HG02588 (cell line): ENCODE results near the gene TMEM272.
A peak's percentile ranks its signal among the peaks of the same experiment; 100 is the strongest.

Experiments used
- ATAC-seq: cut with Tn5 transposase; IDR thresholded peaks from one replicate; pipeline ENCODE4 v1.9.1; 2021; ENCODE audit warnings: mild to moderate bottlenecking, moderate library complexity; ENCODE audit not compliant: unreplicated experiment

The TMEM272 gene

DNA sequence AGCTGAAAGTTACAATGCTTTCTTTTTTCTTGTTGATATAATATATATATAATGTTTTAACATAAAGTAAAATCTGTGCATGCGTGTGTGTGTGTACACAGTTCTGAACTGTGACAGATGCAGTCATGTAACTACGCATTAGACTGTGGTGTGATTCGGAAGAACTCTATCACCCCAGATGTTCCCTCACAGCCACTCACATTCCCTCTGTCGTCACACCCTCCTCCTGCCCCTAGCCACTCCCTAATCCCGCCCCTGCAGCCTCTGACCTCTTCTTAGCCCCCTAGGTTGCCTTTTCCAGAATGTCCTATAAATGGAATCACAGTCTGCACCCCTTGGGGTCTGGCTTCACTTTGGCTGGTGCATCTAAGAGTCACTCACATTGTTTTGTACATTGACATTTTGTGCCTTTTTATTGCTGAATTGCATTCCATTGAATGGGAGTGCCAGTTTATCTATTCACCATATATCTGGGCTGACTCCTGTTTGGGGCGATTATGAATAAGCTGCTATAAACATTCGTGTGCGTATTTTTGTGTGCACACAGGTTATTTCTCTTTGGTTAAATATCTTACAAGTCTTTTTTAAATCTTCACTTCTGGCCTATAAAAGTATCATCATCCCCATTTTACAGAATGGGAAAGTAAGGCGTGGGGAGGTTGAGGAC, 61.4 kb downstream of the TMEM272 start:
- no peak for ATAC-seq

GRCh38 chr13:51782026-51782710, 62.8 kb downstream of the TMEM272 start:
- ATAC-seq: no peak

DNA sequence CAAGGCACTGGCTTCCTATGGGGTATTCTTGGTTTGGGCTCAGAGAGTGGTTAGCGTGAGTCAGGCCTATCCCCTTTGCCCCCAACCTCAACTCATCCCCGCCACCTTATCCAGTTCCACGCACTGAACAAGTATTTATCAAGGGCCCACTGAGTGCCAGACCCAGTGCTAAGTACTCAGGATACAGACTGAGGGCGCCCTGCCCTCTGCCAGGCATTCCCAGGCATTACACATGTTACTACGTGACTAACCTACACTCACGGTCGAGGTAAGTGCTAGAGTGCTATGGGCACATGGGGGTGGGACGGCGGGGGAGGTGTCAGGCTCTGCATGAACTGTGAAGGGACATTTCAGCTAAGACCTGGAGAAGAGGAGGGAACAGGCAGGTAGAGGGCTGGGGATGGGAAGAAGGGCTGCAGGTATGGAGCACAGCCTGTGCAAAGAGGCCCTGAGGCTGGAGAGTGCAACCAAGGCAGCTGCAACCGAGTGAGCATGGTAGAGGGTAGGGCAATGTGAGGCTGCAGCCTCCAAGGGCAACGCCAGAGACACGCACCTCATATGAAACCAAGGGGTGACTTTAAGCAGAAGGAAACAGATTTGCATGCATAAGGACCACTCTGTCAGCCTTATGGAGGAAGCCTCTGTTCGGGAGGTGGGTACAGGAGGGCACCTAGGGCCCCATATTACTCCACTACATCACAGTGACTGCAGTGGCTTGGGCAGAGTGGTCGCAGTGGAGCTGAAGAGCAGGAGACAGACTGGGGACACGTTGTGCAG, 63.5 kb downstream of the TMEM272 start:
- no peak for ATAC-seq

GRCh38 chr13:51780099-51780498, 64.9 kb downstream of the TMEM272 start:
- ATAC-seq: no peak

DNA sequence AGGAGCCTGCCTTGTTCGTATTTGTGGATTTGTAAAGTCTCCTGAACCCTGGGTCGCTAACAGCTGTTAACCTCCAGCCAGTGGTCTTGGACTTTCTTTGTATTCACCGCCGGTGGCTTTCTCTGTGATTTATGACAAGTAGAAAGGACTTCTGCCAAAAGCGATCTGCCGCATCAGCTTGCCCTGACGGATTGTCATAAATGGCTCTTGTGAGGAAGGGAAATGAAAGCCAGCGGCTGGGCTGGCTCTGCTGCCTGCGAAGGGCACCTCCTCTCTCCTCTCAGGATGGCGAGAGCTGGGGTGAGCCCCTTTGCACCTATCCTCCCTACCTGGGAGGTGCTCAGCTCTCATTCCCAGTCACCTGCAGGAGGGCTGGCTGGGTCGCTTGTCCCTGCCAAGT, 66.6 kb downstream of the TMEM272 start:
- ATAC-seq: no peak

DNA sequence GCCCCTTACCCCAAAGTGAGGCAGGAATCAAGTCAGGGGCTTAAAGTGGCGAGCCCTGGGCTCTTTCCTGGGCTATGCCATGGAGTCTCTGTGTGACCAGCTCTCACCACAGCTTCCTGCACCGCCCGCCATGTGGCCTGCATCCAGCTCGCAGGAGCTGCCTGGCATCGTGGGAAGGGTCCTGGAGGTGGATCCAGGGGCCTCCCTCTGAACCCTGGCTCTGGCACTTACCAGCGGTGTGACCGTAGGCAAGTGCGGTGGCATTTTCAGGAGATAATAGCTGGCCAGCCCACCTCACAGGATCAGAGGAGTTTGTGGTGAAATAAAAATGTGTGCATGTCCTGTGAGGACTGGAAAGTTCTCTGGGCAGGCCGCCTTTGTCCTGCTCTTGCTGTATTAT, 67.1 kb downstream of the TMEM272 start:
- ATAC-seq: no peak

DNA sequence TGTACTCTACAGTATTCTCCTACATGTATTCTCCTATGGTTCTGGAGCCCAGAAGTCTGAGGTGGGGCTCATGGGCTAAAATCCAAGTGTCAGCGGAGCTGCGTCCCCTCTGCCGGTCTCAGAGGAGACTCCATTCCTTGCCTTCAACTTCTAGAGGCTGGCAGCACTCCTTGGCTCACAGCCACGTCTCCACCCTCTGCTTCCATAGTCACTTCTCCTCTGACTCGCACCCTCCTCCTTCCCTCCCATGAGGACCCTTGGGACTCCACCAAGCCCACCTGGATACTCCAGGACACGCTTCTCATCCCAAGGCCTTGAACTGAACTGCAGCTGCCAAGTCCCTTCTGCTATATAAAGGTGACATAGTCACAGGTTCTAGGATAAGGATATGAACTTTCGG, 68.8 kb downstream of the TMEM272 start:
- no peak for ATAC-seq

DNA sequence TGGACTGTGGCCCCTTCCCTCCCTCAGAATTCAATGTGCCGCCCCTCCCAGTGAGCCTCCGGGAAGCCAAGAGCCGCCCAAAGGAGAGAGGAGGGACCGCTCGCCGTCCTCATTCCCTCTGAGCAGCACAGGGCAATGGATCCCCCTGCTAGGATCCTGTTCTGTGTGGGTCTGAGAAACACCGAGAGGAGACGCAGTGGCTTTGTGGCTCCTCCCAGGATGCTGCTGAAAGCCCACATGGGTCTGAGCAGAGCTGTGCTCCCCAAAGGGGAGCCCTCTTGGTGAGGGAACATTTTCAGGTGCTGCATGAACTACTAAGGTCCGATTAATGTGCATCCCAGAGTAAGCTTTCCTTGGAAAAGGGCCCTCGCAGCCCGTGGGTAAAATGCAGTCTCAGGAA, 71.5 kb downstream of the TMEM272 start:
- no peak for ATAC-seq

DNA sequence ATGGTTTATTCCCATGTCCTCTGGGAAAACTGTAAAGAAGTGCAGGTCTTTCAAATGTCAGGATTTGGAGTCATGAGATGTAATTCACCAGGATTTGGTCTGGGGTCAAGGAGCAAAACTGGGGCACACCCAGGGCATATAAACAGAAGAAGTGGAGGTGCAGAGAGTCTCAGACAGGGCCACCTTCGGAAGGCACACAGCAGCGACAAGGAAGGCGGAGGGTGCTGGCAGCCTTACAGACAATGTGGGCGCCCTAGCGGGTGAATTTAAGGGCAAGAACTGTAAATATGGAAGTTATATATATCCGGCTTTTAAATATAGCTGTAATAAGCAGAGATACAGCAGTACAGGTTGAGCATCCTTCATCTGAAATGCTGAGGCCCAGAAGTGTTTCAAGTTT, 72.2 kb downstream of the TMEM272 start:
- no peak for ATAC-seq

- ATAC-seq: no peak
Observed at GRCh38 chr13:51772105-51772455, 72.9 kb downstream of the TMEM272 start.

- ATAC-seq: no peak
Observed at GRCh38 chr13:51771418-51772104, 73.4 kb downstream of the TMEM272 start.

DNA sequence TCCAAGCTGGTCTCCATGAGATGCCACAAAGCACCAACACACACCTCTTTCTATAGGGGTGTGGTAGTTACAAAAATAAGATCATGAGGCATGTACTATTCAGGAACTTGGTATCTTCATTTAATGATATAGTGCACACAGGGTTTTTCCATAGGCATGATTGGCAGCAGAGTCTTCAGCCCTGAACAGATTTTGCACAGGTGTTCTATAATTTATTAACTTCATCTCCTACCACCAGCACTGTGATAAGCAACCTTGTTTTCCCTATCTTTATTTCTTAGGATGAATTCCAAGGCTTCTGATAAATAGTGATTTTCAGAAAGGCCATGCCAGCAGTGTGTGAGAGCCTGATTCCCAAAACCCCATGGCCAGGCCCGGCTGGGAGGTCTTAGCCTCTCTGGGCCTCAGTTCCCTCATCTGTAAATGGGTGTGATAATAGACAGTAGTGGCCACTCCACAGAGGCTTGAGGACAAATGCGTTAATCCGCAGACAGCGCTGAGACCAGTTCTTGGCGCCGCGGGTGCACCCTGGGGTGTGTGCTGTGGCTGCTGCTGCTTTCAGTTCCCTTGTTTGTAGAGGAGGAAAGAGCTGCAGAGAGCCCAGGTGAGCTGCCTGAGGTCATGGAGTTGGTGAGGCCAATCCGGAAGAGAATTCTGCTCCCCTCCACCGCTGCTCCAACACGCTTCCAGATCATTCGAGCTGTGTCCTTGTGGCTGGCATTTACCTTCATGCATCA, 74.1 kb downstream of the TMEM272 start:
- no peak for ATAC-seq

DNA sequence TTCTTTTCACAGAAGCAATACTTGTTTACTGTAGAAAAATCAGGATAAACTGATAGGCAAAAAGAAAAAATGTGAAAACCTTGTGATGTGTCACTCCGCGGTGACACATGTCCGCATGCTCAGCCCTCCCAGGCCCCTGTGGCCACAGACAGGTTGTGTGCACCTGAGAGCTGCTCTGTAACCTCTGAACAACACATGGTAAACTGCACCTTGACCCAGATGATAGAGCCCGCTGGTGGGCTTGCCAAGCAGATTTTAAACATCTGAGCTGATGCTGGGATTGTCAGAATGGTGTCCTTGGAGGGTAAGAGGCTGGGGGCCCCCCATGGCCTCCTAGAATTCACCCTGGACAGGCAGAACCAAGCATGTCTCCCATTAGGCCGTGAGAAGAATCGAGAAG, 74.8 kb downstream of the TMEM272 start:
- ATAC-seq: no peak

DNA sequence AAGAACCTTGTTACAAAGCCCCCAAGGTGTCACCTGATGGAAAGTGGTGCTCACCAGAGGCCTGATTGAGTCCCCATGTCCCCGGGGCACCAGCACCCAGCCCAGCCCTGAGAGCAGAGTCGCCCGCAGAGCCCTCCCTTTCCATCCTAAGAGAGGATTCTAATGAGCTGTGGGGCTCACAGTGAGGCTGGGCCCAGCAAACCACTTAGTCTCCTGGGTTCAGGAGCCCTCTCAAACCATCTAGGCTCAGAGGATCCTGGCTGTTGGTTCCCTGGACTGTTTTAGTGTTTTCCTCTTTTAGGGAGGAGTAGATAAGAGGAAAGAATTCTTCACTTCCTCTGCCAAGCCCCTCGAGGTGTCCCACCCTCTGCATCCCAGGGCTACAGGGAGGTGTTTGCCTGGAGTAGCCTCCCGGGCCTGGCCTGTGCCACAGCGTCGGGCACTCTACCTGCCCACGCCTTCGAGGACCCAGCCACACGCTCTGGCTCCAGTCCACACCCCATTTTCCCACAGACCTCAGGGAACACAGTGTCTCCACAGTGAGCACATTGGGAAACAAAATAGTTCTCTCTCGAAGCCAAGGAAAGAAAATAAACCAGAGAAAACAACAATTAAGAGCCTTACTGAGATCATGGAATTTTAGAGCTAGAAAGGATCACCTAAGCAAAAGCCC, 75.4 kb downstream of the TMEM272 start:
- ATAC-seq: no peak

DNA sequence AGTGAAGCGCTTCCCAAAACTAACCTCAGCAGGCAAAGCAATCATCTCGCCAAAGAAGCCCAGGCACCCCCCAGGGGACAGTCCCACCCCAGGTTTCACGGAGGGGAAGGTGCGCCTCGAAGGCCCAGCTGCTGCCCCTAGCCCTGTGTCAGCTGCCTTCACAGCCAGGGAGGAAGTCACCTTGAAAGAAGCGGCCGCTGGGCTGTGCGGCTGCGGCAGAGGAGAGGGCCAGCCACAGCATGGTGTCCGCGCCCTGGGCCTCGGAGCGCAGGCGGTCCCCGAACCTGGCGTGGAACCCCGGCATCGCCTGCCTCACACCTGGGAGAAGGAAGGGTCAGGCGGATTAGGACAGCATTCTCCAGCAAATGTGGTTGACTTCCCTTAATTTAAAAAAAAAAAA, 76.0 kb downstream of the TMEM272 start:
- ATAC-seq: no peak

DNA sequence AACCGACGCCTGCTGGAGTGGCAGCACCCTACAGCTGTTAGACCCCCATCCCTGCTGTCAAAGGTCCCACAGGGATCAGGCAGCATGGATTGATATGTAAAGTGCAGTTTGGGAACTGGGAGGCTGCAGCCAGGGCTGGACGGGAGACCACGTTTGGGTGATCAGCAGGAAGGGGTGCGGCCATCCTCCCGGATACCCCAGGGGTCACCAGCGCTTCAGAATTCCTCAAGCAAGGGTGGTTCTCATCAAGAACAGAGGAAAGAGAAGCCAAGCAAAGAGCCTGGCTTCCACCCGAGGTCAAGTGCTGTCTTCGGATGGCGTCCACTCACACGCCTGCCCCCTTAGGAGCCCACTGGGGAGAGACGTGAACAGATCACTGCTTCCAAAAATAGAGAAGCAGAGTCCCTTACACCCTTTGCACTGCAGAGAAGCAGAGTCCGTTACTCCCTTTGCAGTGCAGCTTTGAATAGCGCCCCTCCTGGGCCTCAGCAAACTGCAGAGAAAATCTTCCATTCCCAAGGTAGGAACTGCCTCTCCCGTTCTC, 76.5 kb downstream of the TMEM272 start:
- no peak for ATAC-seq

- ATAC-seq: no peak
Observed at GRCh38 chr13:51767100-51767499, 77.9 kb downstream of the TMEM272 start.

- ATAC-seq: no peak
Observed at GRCh38 chr13:51765142-51765515, 79.8 kb downstream of the TMEM272 start.

DNA sequence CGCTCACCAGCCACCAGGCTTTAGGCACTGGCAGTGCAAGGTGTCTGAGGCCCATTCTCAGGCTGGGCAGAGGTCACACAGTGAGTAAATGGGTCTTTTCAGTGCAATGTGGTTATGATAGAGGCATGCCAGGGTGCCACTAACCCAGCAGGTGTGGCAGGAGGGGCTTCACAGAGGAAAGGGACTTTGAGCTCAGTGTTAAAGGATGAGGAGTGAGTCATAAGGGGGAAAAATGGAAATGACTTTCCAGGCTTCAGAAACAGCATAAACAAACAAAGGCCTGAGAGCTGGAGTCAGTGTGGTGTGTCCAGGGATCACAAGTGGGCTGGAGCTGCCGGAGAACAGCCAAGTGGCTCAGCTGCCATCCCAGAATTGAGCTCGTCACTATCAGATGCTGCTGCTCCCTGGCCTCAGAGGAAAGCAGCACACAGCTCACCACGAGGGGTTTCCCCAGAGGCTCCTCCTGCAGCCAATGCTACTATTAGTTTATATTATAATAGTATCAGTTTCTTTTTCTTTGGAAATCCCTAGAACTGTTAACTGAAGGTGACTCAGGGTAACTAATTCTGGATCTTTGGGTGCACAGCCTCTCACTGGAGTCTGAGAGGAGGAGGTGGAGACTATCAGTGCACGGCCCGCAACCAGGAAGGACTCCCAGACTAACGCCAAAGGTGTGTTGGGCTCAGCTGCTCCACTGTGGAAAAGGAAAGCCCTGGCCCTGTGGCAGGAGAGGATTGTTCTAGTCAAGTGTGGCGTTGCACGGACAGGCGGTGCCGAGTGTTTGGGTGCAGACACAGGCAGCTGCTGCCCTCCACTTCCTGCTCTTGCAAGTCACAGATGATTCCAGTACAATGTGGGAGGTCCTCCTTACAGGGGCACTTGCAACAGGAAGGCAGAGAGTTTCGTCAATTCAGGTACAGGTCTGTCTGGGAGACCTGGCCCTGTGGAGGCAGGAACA, 80.5 kb downstream of the TMEM272 start:
- peak; percentile 90 for ATAC-seq
